SU-DHL-6 (cell line): Measurements from ENCODE around the gene CTNNA2.

Experiments used
- H2AFZ ChIP-seq: fragments of 200-600 bp; sonication (generic); 2 replicates; pipeline ENCODE4 v1.6.1; 2014; ENCODE audit warnings: low read depth, mild to moderate bottlenecking, moderate library complexity, mixed read lengths, antibody characterized with exemption, low read length; ENCODE audit not compliant: severe bottlenecking
- H3F3A ChIP-seq: fragments of 200-600 bp; shearing (Covaris generic); 2 replicates; pipeline ENCODE4 v1.6.0; 2016; ENCODE audit warnings: antibody characterized with exemption, mild to moderate bottlenecking; ENCODE audit not compliant: insufficient read depth
- H3K27ac ChIP-seq: fragments of 200-600 bp; sonication (generic); 2 replicates; pipeline ENCODE4 v1.5.1; 2016; ENCODE audit warnings: low read depth, mild to moderate bottlenecking, low read length, moderate library complexity, mixed read lengths
- H3K27me3 ChIP-seq: fragments of 200-600 bp; sonication (generic), shearing (Covaris generic); 2 replicates; pipeline ENCODE4 v1.6.0; 2014; ENCODE audit warnings: mild to moderate bottlenecking, low read length
- H3K36me3 ChIP-seq: fragments of 200-600 bp; sonication (generic); 2 replicates; pipeline ENCODE4 v1.6.1; 2014; ENCODE audit warnings: mild to moderate bottlenecking, low read length, mixed read lengths
- H3K4me2 ChIP-seq: fragments of 300-600, 200-600 bp; shearing (Covaris generic), sonication (generic); 2 replicates; pipeline ENCODE4 v1.6.0; 2014; ENCODE audit warnings: low read length, low read depth, mild to moderate bottlenecking; ENCODE audit not compliant: poor library complexity, severe bottlenecking
- H3K4me3 ChIP-seq: fragments of 200-600 bp; sonication (generic); 2 replicates; pipeline ENCODE4 v1.5.1; 2014; ENCODE audit warnings: antibody characterized with exemption, low read length, mild to moderate bottlenecking, mixed read lengths; ENCODE audit not compliant: insufficient read depth, poor library complexity, severe bottlenecking
- H3K79me2 ChIP-seq: fragments of 200-600 bp; sonication (generic); 2 replicates; pipeline ENCODE4 v1.6.1; 2014; ENCODE audit warnings: mild to moderate bottlenecking, low read length, moderate library complexity; ENCODE audit not compliant: insufficient read depth
- H3K9ac ChIP-seq: fragments of 200-600 bp; sonication (generic); 2 replicates; pipeline ENCODE4 v1.7.0; 2014; ENCODE audit warnings: mild to moderate bottlenecking, low read length
- H3K9me2 ChIP-seq: fragments of 200-600 bp; sonication (generic); replicated peaks from 2 replicates; pipeline ENCODE4 v1.6.1; 2014; ENCODE audit warnings: low read length; ENCODE audit not compliant: insufficient read depth
- H3K9me3 ChIP-seq: fragments of 200-600 bp; sonication (generic); 2 replicates; pipeline ENCODE4 v1.6.1; 2014; ENCODE audit warnings: low read length, mixed read lengths; ENCODE audit not compliant: insufficient read depth
- H4K20me1 ChIP-seq: fragments of 200-600 bp; sonication (generic); 2 replicates; pipeline ENCODE4 v1.6.1; 2014; ENCODE audit warnings: low read depth, mild to moderate bottlenecking, antibody characterized with exemption, low read length, moderate library complexity, mixed read lengths
- CTCF ChIP-seq: fragments of 200-600 bp; sonication (generic); IDR thresholded peaks from one replicate; pipeline ENCODE4 v1.5.1; 2017; ENCODE audit warnings: antibody characterized with exemption, mild to moderate bottlenecking, low read length, moderate library complexity; ENCODE audit not compliant: insufficient read depth, poor library complexity, severe bottlenecking
- EZH2phosphoT487 ChIP-seq: fragments of 200-600 bp; sonication (generic), shearing (Covaris generic); conservative IDR thresholded peaks from 2 replicates; pipeline ENCODE4 v1.6.1; 2018; ENCODE audit warnings: mild to moderate bottlenecking, antibody characterized with exemption, low read length, moderate library complexity, mixed read lengths

CTNNA2 gene

GRCh38 chr2:80166483-80167171 lies 653.8 kb downstream of the CTNNA2 start:
- H3K4me3 ChIP-seq, result no peak overlapping the region
- TF ChIP-seq CTCF (no peak), EZH2phosphoT487 (no peak)
- H3K9me3 ChIP-seq, result no peaks in the 10 kb centered on the region
- H3K27ac ChIP-seq, result no peak overlapping the region
- no peak overlapping the region for H3K4me2 ChIP-seq
- H3K9ac ChIP-seq, result no peak overlapping the region
- H2AFZ ChIP-seq, result no peak overlapping the region
- no peaks in the 10 kb centered on the region for H3K9me2 ChIP-seq
- H3F3A ChIP-seq, result no peaks in the 10 kb centered on the region
- H3K79me2 ChIP-seq, result no peaks in the 10 kb centered on the region
- H3K27me3 ChIP-seq, result no peaks in the 10 kb centered on the region
- H3K36me3 ChIP-seq, result no peaks in the 10 kb centered on the region
- no peaks in the 10 kb centered on the region for H4K20me1 ChIP-seq

DNA sequence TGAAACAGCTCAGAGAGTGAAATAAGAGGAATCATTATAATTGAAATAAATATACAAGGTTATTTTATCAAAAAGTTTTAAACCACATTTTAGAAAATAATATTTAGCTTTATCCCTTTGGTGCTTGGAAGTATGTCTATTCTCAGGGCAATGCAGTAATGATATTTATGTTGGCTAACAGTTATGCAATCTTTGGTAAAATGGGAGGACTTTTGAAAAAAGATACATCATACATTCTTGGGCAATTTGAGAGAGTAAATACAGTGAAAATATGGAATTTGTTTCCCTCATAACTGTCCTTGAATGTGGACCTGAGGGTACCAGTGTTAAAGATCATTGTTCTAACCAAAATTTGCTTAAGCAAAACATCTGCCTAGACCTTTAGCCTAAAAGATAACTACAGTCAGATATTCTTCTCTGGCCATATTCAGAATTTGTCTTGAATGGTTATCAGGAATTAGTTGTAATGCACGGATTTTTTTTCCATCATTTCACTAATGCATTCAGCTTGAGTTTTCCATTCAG lies 654.5 kb downstream of the CTNNA2 start:
- H4K20me1 ChIP-seq, result no peaks in the 10 kb centered on the region
- TF ChIP-seq CTCF (no peak), EZH2phosphoT487 (no peak)

DNA sequence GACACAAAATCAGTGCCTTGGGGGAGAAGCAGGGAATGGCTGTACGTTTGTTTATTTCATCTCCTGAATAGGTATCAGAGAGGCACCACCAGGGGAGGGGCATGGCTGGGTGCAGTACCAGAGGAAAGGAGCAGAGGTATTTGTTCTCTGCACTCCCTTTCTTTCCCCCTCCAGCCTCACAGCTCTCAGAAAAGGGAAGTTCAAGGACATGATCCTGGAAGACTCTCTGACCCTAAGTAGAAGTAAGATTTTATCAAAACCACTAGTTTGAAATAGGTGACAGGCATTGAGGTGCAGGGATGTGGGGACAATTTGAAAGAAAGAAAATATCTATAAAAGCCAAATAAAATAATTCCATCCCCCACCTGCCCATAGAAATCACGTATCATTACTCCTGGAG lies 655.2 kb downstream of the CTNNA2 start:
- Histone ChIP-seq H3K9me3 (no peaks in the 10 kb centered on the region), H3K4me2 (no peak overlapping the region), H3K79me2 (no peaks in the 10 kb centered on the region), H3K4me3 (no peak overlapping the region), H3K9me2 (no peaks in the 10 kb centered on the region), H3K27ac (no peak overlapping the region), H4K20me1 (no peaks in the 10 kb centered on the region), H3K9ac (no peak overlapping the region), H2AFZ (no peak overlapping the region), H3F3A (no peaks in the 10 kb centered on the region), H3K27me3 (no peaks in the 10 kb centered on the region), H3K36me3 (no peaks in the 10 kb centered on the region)
- TF ChIP-seq CTCF, result no peak
- no peak for TF ChIP-seq EZH2phosphoT487

More for the DNA sequence above, 654.5 kb downstream of the CTNNA2 start:
- H2AFZ ChIP-seq, result no peak overlapping the region
- no peak overlapping the region for H3K9ac ChIP-seq
- no peaks in the 10 kb centered on the region for H3K9me3 ChIP-seq
- no peaks in the 10 kb centered on the region for H3K9me2 ChIP-seq
- H3K4me2 ChIP-seq, result no peak overlapping the region
- no peaks in the 10 kb centered on the region for H3F3A ChIP-seq
- no peaks in the 10 kb centered on the region for H3K79me2 ChIP-seq
- no peaks in the 10 kb centered on the region for H3K36me3 ChIP-seq
- no peak overlapping the region for H3K27ac ChIP-seq
- H3K27me3 ChIP-seq, result no peaks in the 10 kb centered on the region
- no peak overlapping the region for H3K4me3 ChIP-seq
